Urothelium cell line (cell line): ENCODE measurements around the gene COL25A1.

ENCODE experiments used
- DNase-seq: peaks from one replicate; pipeline ENCODE4 v3.0.0; 2011; ENCODE audit warnings: low spot score, mixed read lengths
- FAIRE-seq: peaks from 2 replicates; lab custom pipeline; 2011; peaks lifted over from hg19 to GRCh38; lab: Jason Lieb, UNC

COL25A1 gene

DNA sequence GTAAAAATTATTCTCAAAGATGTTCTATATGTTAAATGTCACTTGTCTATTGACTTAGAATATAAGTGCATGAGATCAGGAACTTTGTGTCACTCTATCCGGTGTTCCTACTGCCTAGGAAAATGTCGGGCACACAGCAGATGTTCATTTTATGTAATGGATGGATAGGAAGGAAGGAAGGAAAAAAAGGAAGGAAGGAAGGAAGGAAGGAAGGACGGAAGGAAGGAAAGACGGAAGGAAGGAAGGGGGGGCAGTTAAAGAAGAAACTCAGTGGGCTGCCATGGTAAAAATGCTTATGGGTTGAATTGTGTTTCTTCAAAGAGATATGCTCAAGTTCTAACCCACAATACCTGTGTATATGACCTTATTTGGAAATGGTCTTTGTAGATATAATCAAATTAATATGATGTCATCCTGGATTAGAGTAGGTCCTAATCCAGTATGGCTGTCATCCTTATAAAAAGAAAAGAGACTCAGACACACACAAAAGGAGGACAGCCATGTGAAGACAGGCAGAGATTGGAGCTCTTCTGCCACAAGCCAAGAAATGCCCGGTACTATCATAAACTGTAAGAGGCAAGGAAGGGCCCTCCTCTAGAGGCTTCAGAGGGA is 86.3 kb downstream of the COL25A1 start:
- DNase-seq (no peak), FAIRE-seq (no peak)

DNA sequence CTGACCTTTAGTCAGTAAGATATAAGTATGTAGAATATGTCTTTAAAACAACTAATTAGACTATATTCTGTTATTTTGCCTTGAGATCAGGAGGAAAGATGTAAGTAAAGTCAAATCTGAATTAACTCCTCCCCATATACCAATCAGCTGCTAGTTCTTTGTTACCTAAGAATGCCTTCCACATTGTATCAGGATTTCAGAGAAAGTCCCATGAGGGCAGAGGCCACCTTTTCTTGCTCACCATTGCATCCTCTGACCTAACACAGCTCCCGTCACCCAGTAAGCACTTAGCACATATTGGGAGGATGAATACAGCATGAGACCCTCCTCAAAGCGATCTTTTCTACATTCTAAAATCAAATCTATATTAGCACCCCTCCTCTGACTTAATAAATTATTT is 87.0 kb downstream of the COL25A1 start:
- FAIRE-seq (no peak), DNase-seq (no peak)

DNA sequence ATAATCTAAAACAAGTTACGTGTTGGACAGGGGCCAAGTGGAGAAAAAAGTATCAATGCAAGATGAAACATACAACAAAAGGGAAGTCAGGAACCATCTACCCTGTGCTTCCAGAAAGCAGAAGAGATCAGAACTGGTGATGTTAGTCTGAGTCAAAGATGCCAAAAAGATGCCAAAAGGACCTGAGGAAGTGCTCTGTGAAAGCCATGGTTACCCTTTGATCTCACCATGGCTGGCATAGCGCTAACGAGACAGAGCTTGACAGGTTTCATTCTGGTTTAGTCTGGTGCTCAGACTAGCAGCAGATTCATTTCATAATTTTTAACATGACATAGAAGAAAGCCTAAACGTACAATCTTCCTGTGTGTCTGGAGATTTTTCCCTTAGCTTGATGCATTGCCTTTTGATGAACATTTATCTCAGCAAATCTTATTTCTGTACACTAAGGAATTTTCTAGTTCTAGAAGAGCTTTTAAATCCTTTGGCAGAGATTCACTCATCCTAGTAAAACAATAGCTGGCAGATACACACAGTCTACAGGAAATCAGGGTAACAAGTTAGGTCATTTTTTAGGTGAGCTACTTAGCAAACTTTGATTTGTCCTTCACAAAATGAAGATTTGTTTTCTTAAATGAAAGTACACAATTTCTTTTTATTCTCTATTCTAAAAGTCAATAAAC is 87.7 kb downstream of the COL25A1 start:
- DNase-seq (no peak), FAIRE-seq (no peak)

- DNase-seq (no peak), FAIRE-seq (no peak)
Measured at GRCh38 chr4:109213056-109213455, 89.4 kb downstream of the COL25A1 start.

DNA sequence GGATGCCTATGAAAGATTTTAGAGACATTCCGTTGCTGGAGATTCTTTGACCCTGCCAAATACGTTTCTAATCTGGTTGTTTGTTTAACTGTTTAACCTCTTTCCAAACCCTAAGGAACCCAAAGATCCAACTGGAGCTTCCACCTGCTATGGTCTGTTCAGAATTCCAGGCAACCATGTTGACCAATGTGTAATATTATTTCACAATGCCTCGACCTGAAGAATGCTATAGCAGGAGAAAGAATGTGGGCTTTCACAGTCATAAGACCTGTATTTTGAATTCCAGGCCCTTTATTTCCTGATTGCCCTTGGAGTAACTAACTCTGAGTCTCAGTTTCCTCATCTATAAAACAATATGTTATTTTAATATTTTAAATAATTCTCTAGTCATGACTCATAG is 90.8 kb downstream of the COL25A1 start:
- DNase-seq (no peak), FAIRE-seq (no peak)

DNA sequence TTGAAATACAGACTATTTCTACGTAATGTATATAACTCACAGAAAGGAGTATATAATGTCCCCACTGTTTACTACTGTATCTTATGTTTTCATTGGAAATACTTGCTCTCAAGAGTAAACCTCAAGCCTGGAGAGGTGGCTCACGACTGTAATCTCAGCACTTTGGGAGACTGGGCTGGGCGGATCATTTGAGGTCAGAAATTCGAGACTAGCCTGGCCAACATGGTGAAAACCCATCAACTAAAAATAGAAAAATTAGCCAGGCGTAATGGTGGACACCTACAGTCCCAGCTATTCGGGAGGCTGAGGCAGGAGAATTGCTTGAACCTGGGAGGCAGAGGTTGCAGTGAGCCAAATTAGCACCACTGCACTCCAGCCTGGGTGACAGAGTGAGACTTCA is 92.8 kb downstream of the COL25A1 start:
- DNase-seq, result no peak
- no peak for FAIRE-seq

DNA sequence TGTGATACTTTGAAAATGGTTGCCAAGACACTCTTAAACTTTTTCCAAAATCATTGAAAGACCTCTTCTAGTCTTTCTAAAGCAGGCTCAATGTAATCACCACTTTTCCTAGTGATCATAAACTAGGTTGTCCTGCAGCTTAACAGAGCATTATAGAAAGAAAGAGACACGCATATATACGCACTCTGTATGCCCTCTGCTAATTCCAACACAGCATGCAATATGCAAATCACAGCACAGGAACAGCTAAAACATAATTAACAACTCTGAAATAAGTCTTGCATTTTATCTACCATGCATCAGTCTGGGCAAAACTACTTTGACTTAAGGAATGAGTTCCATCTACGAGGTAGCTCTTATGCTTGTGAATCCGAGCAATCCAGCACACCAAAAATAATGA is 94.6 kb downstream of the COL25A1 start:
- no peak for FAIRE-seq
- no peak for DNase-seq

- peak; percentile 33 for DNase-seq
- FAIRE-seq, result no peak
Measured at GRCh38 chr4:109207061-109207460, 95.4 kb downstream of the COL25A1 start.

DNA sequence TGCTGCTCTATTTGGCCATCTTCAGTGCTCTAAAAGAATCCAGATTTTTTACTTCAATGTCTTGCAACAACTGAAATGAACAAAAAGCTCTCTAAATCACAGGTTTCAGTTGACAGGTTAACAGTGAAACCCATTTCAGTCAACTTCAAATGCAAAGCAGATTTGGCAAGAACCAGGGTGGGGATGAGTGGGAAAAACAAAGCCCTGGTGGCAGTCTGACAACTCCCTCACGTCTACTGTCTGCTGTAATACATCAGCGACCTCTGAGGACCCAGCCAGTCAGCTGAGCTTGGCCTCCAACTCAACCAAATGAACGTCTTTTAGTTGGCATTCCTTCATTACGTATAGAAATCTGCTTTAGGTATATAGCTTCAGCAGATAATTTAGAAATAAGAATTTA is 95.8 kb downstream of the COL25A1 start:
- FAIRE-seq, result no peak

DNA sequence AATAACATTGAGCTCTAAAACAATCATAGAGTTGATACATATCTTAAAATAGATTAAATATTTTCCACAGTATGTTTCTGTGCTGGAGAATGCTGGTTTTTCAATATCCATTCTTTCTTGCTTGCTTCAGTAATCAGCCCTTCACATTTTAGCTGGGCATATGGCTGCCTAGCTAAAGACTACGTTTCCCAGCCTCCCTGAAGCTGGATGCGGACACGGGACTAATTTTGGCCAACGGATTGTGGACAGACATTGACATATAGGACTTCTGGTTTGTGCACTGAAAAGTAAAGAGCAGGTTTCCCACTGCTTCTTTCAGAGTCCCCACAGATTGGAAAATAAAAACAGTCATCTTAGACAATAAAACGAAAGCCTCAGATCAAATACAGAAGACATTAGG is 97.3 kb downstream of the COL25A1 start:
- FAIRE-seq, result no peak

More for the DNA sequence above, 95.8 kb downstream of the COL25A1 start:
- DNase-seq, result no peak

DNA sequence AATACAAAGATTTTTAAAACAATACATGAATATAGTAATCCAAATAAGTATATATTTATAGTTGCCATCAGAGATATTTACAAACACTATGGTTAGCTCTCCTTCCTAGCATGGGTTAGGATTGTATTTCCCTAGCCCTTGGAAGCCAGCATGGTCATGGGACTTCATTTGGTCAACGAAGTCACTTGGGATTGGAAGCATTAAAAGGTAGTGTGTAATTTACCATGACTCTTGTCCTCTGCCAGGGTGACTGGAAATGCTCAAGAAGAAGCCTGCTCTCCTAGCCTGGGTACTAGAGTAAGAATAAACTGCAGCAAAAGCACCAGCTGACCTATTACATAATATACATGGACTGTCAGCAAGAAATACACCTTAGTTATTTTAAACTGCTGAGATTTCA is 102.9 kb downstream of the COL25A1 start:
- no peak for DNase-seq

More for the DNA sequence above, 97.3 kb downstream of the COL25A1 start:
- no peak for DNase-seq

GRCh38 chr4:109195646-109196045 is 106.8 kb downstream of the COL25A1 start:
- FAIRE-seq (no peak), DNase-seq (no peak)

More for the DNA sequence above, 102.9 kb downstream of the COL25A1 start:
- FAIRE-seq, result no peak

DNA sequence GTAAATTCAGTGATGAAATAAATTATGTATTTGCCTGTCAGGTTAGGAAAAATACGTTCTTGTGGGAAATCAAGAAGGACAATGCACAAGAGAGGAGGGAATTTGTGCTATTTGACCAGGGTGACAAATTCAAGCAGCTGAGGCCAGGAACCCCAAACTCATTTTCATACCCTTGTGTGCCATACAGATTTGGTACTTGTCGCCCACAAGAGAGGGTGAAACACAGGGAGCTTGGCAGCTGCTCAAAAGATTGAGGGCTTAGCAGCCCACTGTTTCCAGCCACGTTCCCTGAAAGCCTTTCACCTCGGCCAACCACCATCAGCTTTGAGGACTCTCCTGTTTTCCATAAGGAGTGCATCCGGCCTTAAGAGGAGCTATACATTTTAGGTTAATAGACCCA is 111.2 kb downstream of the COL25A1 start:
- DNase-seq, result no peak
- FAIRE-seq, result no peak

GRCh38 chr4:109186458-109186945 is 116.0 kb downstream of the COL25A1 start:
- FAIRE-seq (no peak), DNase-seq (no peak)

DNA sequence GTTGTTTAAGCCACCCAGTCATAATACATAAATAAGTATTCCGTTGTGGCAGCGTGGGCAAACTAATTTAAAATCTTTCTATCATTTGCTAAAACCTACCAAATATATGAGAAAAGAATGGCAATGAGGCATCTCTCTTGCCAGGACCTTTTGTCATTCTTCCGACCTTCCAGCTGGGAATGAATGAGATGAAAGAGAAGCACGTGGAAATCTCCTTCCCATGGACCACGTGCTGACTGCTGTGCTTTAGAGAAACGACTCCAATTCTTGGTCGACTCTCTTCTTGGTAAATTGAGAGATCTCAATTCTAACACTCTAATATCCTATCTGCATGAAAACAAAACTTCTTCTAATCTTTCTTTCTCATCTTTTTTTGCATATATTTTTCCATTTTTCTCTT is 116.5 kb downstream of the COL25A1 start:
- FAIRE-seq, result no peak

DNA sequence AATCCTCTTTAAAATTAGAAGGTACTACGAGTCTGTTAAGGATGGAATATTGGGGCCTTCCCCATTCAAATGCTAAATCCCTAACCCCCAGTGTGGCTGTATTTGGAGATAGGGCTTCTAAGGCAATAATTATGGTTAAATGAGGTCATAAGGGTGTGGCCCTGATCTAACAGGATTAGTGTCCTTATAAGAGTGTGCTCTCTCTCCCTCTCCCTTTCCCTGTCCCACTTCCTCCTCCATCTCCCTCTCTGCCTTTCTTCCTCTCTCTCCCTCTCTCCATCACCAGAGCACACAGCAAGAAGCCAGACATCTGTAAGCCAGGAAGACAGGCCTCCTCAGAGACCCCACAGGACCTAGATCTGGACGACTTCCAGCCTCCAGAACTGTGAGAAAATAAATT is 116.9 kb downstream of the COL25A1 start:
- DNase-seq, result no peak
- FAIRE-seq, result no peak

More for the DNA sequence above, 116.5 kb downstream of the COL25A1 start:
- no peak for DNase-seq

DNA sequence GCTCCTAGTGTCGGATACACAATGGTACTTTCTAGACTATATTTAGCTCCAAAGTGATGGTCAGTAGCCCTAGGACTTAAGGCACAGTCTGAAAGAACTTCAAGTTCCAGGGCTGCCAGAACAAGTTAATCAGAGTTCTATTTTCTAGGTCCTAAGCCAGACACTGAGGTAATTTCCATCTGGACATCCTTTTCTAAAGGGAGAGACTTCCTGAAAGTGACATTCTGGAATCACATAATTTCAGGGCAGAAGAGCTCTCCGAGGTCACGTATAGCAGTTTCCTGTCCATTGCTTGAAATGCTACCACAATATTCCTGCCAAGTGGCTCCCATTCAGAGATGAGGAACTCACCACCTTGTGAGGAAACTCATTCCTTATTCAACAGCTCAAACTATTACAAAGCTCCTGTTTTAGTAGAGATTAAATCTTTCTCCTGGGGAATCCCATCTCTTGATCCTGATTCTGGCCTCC is 117.9 kb downstream of the COL25A1 start:
- FAIRE-seq (no peak), DNase-seq (no peak)

DNA sequence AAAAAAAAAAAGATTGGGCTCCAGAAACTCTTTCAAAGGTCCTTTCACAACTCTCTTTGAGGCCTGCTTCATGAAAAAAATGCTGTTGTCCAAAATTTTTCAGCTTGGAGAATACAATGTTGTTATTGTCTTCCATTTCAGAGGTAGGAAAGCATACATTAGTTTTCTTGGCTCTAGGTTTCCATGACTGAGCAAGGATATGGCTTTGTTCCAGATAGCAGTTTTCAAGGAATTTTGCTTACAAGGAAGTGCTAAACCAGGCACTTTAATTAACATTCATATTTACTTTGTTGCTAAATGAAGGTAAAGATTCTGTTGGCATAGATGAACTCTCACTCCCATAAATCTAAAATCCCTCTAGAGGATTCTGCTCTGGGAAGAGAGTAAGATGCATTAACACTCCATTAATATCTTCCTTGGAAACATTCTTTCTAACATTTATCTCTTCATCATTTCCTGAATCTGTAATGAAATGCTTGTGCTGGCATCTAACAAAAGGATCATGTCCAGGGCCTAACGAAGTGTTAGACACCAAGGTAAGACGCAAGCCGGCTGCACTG is 118.4 kb downstream of the COL25A1 start:
- FAIRE-seq (no peak), DNase-seq (no peak)

DNA sequence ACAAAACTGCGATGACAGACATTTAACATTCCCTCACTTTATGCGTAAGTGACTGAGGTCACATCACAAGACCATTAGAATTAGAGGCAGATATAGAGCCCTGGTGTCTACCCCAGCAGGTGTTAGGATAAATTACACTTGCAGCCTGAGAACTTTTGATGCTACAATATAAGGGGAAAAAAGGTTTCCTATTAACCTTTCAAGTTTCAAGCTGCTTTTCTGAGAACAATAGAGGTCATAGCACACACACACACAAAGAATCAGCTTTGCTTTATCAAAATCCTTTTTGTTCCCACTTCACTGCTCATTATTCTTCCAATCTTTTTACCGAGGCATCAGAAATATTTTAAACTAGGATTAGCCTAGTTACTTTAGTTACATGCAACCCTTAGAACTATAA is 119.8 kb downstream of the COL25A1 start:
- no peak for FAIRE-seq

DNA sequence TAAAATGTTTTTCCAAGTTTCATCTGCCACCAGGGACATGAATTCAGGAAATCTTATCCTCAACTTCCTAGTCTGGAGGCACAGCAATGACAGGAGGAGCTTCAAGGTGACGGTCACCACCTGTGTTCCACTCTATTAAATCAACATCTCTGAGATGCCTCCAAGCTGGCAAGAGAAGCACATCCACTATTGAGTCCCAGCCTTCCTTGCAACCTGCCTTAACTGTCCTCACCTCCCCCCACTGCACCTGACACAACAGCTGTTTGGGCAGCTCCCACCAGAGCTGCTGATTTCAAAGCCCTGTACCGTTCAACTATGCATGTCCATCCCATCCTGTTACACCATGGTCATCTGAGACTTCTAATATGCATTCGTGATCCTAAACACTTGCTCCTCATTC is 123.4 kb downstream of the COL25A1 start:
- DNase-seq, result no peak
- FAIRE-seq, result no peak

More for the DNA sequence above, 119.8 kb downstream of the COL25A1 start:
- no peak for DNase-seq

- FAIRE-seq, result no peak
- DNase-seq, result no peak
Measured at GRCh38 chr4:109177096-109177810, 125.2 kb downstream of the COL25A1 start.
